Stomach (tissue), 9 donors: ENCODE data around the gene EIF4E. TPM values are rescaled to one million over a fixed set of nuclear protein-coding genes. Genes with fewer than 3 reads are reported as not detected.

Experiments used
- DNase-seq, 2 donors: peaks; one replicate each; pipeline versions ENCODE4 v3.0.0 to v3.0.0-alpha.2; 2013 to 2019
- H3K27ac ChIP-seq, 5 donors: fragments of 200-600 bp in 4 of 5; sonication (generic) in 4 of 5; one replicate each; pipeline ENCODE4 v1.5.1; 2013 to 2019; ENCODE audit warnings: mild to moderate bottlenecking in 1 of 5, moderate library complexity in 1 of 5
- H3K27me3 ChIP-seq, 3 donors: fragments of 200-600 bp; sonication (generic); one replicate each; pipeline ENCODE4 v1.5.1; 2017 to 2019; ENCODE audit warnings: mixed run types in 1 of 3
- H3K36me3 ChIP-seq, 4 donors: fragments of 200-600 bp; sonication (generic); 1 replicate in 3 of 4; 2 replicates in 1 of 4; pipeline ENCODE4 v1.5.1; 2016 to 2019
- H3K4me1 ChIP-seq, 4 donors: fragments of 200-600 bp; sonication (generic); one replicate each; pipeline ENCODE4 v1.5.1; 2016 to 2019
- H3K4me3 ChIP-seq, 4 donors: fragments of 200-600 bp; sonication (generic) in 3 of 4; one replicate each; pipeline ENCODE4 v1.5.1; 2016 to 2019; ENCODE audit warnings: mild to moderate bottlenecking in 1 of 4
- H3K9me3 ChIP-seq, 4 donors: fragments of 200-600 bp; sonication (generic); one replicate each; pipeline ENCODE4 v1.5.1; 2016 to 2019
- EP300 ChIP-seq: sonication (generic); formaldehyde crosslinking; IDR thresholded peaks from one replicate; pipeline ENCODE4 v1.6.1; 2017; ENCODE audit warnings: antibody characterized with exemption
- POLR2A ChIP-seq, 4 donors: fragments of 450-650 bp; IDR thresholded peaks; one replicate each; pipeline ENCODE4 v1.6.1; 2016; ENCODE audit warnings: antibody characterized with exemption in 4 of 4, control low read depth in 2 of 4, mild to moderate bottlenecking in 1 of 4, moderate library complexity in 1 of 4
- POLR2AphosphoS5 ChIP-seq, 3 donors: sonication (generic); formaldehyde crosslinking; IDR thresholded peaks; one replicate each; pipeline ENCODE4 v1.6.1; 2016; ENCODE audit warnings: antibody characterized with exemption in 3 of 3
- WGBS, 5 donors: extraction: QIAGEN DNeasy Blood & Tissue Kit in 3 of 5; methylation state at CpG; one replicate each; pipeline versions ENCODE4 v1.1.5 to v1.1.7; 2013 to 2018; 5-methylcytosine and 5-hydroxymethylcytosine counted together
- intact Hi-C: fragments of 100-400 bp; cut with DNase I; formaldehyde crosslinking; loops from one replicate; pipeline ENCODE4 v1.15.1; 2023; ENCODE audit warnings: low total_unique reads
- polyA plus RNA-seq, 3 donors: library from polyadenylated mRNA; stranded (reverse); fragments of 200-250 nt; gene quantifications; one replicate each; pipeline ENCODE4 v1.2.3, GENCODE V29; 2013
- total RNA-seq, 5 donors: library from RNA; depleted of rRNA; stranded (reverse); fragments of >200 nt; gene quantifications; one replicate each; pipeline versions ENCODE4 v1.1.0 to v1.2.3, GENCODE V29; 2014 to 2016
- TF ChIP-seq, protein P1 (sequence below), 7 experiments: fragments of 450-650 bp in 4 of 7; fragments of 200-600 bp in 3 of 7; sonication (generic) in 3 of 7; IDR thresholded peaks; one replicate each; pipeline ENCODE4 v1.5.1; 2016 to 2019; ENCODE audit warnings: antibody characterized with exemption in 7 of 7, control low read depth in 2 of 7, mild to moderate bottlenecking in 1 of 7
- donor health status: healthy with polysubstance abuse.
- donor health status: Bipolar disorder and iron deficiency.
- donor health status: healthy.

EIF4E gene
- total and polyA plus RNA-seq, 8 donors = 7.0 to 148 (median 53.5) TPM

DNA sequence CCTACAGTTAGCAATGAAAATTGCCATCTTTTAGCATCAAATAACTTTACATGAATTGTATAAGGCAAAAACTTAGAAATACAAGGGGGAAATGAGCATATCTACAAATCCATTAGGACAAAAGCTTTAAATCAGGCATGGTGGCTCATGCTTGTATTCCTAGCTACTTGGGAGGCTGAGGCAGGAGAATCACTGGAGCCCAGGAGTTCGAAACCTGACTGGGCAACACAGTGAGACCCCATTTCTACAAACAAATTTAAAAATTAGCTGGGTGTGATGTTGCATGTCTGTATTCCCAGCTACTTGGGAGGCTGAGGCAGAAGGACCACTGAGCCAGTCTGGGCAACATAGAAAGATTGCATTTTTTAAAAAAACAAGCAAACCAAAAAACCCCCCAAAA, 61.3 kb downstream of the EIF4E start:
- no peak for TF ChIP-seq POLR2AphosphoS5 (IDR thresholded peaks at IDR 0.05)
- TF ChIP-seq POLR2A (IDR thresholded peaks at IDR 0.05) = no peak
- TF ChIP-seq, protein P1, sequence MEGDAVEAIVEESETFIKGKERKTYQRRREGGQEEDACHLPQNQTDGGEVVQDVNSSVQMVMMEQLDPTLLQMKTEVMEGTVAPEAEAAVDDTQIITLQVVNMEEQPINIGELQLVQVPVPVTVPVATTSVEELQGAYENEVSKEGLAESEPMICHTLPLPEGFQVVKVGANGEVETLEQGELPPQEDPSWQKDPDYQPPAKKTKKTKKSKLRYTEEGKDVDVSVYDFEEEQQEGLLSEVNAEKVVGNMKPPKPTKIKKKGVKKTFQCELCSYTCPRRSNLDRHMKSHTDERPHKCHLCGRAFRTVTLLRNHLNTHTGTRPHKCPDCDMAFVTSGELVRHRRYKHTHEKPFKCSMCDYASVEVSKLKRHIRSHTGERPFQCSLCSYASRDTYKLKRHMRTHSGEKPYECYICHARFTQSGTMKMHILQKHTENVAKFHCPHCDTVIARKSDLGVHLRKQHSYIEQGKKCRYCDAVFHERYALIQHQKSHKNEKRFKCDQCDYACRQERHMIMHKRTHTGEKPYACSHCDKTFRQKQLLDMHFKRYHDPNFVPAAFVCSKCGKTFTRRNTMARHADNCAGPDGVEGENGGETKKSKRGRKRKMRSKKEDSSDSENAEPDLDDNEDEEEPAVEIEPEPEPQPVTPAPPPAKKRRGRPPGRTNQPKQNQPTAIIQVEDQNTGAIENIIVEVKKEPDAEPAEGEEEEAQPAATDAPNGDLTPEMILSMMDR (IDR thresholded peaks at IDR 0.05) = no peak
- no peak for TF ChIP-seq EP300
- no peak overlapping the region for H3K27ac ChIP-seq
- WGBS, 5 donors = 83 to 100% (median 88%) methylated on average over 1 of the region's 1 CpG
- no peaks in the 10 kb centered on the region for H3K27me3 ChIP-seq
- no peak overlapping the region for H3K4me3 ChIP-seq
- intact Hi-C loops = no loop called here
- no peak for DNase-seq
- no peaks in the 10 kb centered on the region for H3K9me3 ChIP-seq
- H3K4me1 ChIP-seq = no peaks in the 10 kb centered on the region
- no peaks in the 10 kb centered on the region for H3K36me3 ChIP-seq

DNA sequence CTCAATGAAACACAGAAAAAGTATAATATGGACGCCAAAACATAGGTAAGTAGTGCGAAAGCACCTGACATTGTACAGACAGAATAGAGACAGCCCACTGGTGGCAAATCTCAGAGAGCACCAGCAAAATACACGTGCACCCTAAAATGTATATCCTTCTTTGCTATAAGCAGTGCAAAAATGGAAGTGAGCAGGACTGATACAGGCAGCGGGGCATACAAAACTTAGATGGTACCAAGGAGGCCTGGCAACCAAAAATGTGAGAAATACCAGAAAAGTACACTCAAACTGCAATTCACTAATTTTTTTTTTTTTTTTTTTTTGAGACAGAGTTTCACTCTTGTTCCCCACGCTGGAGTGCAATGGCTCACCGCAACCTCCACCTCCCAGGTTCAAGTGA, 63.9 kb downstream of the EIF4E start:
- Histone ChIP-seq H3K9me3 (no peaks in the 10 kb centered on the region), H3K36me3 (no peaks in the 10 kb centered on the region), H3K27ac (no peak overlapping the region), H3K4me3 (no peak overlapping the region), H3K27me3 (no peaks in the 10 kb centered on the region), H3K4me1 (no peaks in the 10 kb centered on the region)
- intact Hi-C loops = no loop called here
- WGBS, 5 donors = 88 to 95% (median 93%) methylated on average over 6 of the region's 6 CpGs
- DNase-seq = no peak
- TF ChIP-seq, protein P1 (IDR thresholded peaks at IDR 0.05) = no peak
- TF ChIP-seq POLR2A (IDR thresholded peaks at IDR 0.05) (no peak), EP300 (no peak), POLR2AphosphoS5 (IDR thresholded peaks at IDR 0.05) (no peak)

DNA sequence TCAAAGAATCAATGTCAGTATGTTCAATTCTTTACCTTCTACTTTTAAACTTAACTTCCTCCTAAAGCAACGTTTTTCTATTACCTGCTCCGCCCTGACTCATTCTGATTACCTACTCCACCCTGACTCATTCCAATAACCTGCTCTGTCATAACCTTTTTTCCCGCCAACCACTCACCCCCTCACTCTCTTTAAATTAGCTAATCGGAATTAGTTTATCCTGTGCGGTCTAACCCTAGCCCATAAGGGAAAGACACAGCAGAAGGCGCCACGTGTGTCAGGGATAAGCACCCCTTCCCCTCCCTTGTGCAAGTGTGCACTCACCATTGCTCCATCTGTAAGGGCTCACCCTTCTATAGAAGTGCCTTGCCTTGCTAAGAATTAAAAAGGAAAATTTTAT, 64.4 kb downstream of the EIF4E start:
- intact Hi-C loops = no loop called here
- TF ChIP-seq EP300 (no peak), POLR2AphosphoS5 (IDR thresholded peaks at IDR 0.05) (no peak), POLR2A (IDR thresholded peaks at IDR 0.05) (no peak)
- TF ChIP-seq, protein P1 (IDR thresholded peaks at IDR 0.05) = no peak
- Histone ChIP-seq H3K4me3 (no peak overlapping the region), H3K4me1 (no peaks in the 10 kb centered on the region), H3K9me3 (no peaks in the 10 kb centered on the region), H3K27me3 (no peaks in the 10 kb centered on the region), H3K36me3 (no peaks in the 10 kb centered on the region), H3K27ac (no peak overlapping the region)
- 70 to 78% (median 76%) methylated on average over 7 of the region's 7 CpGs for WGBS, 5 donors
- peak in 1 of 2 donors; percentile 16 for DNase-seq

DNA sequence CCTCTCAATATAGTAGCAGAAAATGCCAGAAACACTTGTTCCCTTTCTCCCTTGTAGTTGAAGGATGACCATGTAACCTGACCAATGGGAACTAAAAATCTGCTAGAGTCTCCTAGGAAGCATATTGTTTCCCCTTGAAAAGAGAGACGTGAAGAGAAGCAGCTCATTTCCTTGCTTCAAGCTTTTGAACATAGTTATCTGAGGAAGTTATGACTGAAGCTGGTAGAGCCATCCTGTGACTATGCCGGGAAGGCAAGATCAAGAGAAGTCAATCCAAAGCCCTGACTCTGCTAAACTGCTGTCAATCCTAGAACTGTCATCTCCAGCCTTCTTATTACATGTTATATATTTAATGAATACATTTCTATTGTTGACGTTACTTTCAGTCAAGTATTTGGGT, 66.6 kb downstream of the EIF4E start:
- TF ChIP-seq, protein P1 (IDR thresholded peaks at IDR 0.05) = no peak
- no peak for TF ChIP-seq POLR2AphosphoS5 (IDR thresholded peaks at IDR 0.05)
- no peak for TF ChIP-seq EP300
- no peak for TF ChIP-seq POLR2A (IDR thresholded peaks at IDR 0.05)
- Histone ChIP-seq H3K27ac (no peak overlapping the region), H3K36me3 (no peaks in the 10 kb centered on the region), H3K4me1 (no peaks in the 10 kb centered on the region), H3K9me3 (no peaks in the 10 kb centered on the region), H3K27me3 (no peaks in the 10 kb centered on the region), H3K4me3 (no peak overlapping the region)
- DNase-seq = no peak
- WGBS, 5 donors = 74 to 92% (median 84%) methylated on average over 3 of the region's 3 CpGs
- intact Hi-C loops = no loop called here
